Left ventricle myocardium inferior (tissue), 1 donor: Measurements from ENCODE around the gene EXOSC2. TPM values are rescaled to one million over a fixed set of nuclear protein-coding genes. Genes with fewer than 3 reads are reported as not detected.

Experiments
- DNase-seq: peaks from one replicate; pipeline ENCODE4 v3.0.0-alpha.2; 2020
- H3K27ac ChIP-seq: fragments of 200-600 bp; replicated peaks from 2 replicates; pipeline ENCODE4 v1.8.0; 2021
- H3K27me3 ChIP-seq: fragments of 200-600 bp; 2 replicates; pipeline ENCODE4 v1.8.0; 2021; ENCODE audit warnings: low read depth
- H3K36me3 ChIP-seq: fragments of 200-600 bp; 2 replicates; pipeline ENCODE4 v1.8.0; 2021
- H3K4me1 ChIP-seq: fragments of 200-600 bp; 2 replicates; pipeline ENCODE4 v1.8.0; 2021
- H3K4me3 ChIP-seq: fragments of 200-600 bp; 2 replicates; pipeline ENCODE4 v1.8.0; 2021; ENCODE audit warnings: mild to moderate bottlenecking, moderate library complexity
- H3K9me3 ChIP-seq: fragments of 200-600 bp; replicated peaks from 2 replicates; pipeline ENCODE4 v1.8.0; 2021
- intact Hi-C: fragments of 100-400 bp; cut with micrococcal nuclease; formaldehyde crosslinking; loops from one replicate; pipeline ENCODE4 v1.11.0; 2022
- total RNA-seq: library from RNA; stranded (reverse); fragmentation: NEBNext Ultra II Directional; extraction: Animal tissue kit (Norgen Biotek cat#: 25700); gene quantifications from one replicate; pipeline ENCODE4 v1.2.1, GENCODE V29; 2021
- TF ChIP-seq, protein P1 (sequence below): fragments of 200-600 bp; IDR thresholded peaks from 2 replicates; pipeline ENCODE4 v1.8.0; 2021; ENCODE audit warnings: antibody characterized with exemption, mild to moderate bottlenecking, borderline replicate concordance
- donor health status: DM: no; HTN: yes; CAD: no; lungs with severe emphysema.

The EXOSC2 gene
- total RNA-seq, 1 donor from 2014 or later = 12.0 TPM

DNA sequence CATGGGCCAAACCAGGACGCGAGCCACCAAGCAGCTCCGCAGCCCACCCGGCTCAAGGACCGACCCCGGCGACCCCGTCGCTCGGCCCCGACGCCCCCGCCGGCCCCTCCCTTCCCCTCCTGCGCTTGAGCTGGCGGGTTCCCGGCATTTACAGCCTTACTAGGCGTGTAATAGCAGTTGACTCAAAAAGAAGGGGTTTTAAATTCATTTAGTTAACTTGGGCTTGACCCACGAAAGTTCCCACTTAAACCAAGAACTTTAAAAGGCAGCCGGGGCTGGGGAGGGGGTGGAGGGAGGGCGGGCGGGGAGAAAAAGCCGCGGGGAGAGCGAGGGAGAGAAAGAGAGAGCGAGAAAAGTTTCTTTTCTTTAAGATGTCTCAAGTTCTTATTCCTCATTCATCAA, 28.6 kb upstream of the EXOSC2 start:
- TF ChIP-seq, protein P1, sequence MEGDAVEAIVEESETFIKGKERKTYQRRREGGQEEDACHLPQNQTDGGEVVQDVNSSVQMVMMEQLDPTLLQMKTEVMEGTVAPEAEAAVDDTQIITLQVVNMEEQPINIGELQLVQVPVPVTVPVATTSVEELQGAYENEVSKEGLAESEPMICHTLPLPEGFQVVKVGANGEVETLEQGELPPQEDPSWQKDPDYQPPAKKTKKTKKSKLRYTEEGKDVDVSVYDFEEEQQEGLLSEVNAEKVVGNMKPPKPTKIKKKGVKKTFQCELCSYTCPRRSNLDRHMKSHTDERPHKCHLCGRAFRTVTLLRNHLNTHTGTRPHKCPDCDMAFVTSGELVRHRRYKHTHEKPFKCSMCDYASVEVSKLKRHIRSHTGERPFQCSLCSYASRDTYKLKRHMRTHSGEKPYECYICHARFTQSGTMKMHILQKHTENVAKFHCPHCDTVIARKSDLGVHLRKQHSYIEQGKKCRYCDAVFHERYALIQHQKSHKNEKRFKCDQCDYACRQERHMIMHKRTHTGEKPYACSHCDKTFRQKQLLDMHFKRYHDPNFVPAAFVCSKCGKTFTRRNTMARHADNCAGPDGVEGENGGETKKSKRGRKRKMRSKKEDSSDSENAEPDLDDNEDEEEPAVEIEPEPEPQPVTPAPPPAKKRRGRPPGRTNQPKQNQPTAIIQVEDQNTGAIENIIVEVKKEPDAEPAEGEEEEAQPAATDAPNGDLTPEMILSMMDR = no peak
- DNase-seq = no peak
- Histone ChIP-seq H3K36me3 (no peaks in the 10 kb centered on the region), H3K27ac (no peak overlapping the region), H3K4me1 (peaks cover 66% of the 10 kb centered on the region), H3K9me3 (no peaks in the 10 kb centered on the region), H3K4me3 (peak overlapping the region; percentile 43), H3K27me3 (peaks cover 95% of the 10 kb centered on the region)
- intact Hi-C loops = no loop called here

DNA sequence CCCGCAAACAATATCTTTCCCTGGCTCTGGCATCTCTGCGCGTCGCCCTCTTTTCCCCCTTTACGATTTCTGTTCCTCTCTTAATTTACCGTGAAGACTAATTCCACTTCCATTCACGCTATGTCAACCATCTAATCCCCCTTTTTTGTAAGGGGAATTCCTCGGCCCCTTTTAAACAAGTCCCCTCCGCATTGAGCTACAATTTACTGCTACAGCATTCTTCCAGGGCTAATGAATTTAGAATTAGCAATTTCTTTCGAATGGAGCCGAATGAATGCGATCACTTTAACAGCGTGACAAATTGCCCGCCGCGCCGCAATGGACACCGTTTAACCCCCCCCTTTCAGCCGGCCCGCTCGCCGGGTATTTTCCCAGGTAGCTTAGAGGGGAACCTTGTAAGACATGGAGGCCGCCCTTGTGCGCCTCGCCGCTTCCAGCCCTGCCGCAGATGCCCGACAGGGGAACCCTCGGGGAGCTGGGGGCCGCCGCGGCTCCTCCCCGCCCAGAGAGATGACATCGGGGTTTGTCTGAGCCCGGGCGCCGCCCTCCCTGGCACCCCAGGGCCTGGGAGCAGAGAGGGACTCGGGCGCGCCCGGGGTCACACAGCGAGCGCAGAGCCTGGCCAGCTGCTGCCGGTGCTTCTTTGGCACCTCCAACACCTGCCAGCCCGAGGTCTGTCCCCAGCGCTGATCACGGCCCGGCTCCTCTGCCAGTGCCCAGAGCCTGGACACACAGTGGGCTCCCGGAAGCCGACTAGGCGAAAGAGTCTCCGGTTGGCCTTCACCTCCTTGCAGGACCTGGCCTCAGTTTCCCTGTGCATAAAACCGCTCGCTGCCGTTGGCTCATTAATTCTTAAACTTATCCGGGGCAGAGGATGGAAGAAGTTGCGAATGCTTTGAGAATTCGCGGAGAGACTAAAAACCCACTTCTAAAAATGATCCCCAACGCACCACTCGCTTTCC, 27.9 kb upstream of the EXOSC2 start:
- TF ChIP-seq, protein P1 = no peak
- intact Hi-C loops = no loop called here
- H3K9me3 ChIP-seq = no peaks in the 10 kb centered on the region
- H3K27ac ChIP-seq = no peak overlapping the region
- DNase-seq = no peak
- H3K36me3 ChIP-seq = no peaks in the 10 kb centered on the region
- peaks cover 60% of the 10 kb centered on the region for H3K4me1 ChIP-seq
- H3K27me3 ChIP-seq = peaks cover 89% of the 10 kb centered on the region
- peak overlapping the region; percentile 36 for H3K4me3 ChIP-seq

DNA sequence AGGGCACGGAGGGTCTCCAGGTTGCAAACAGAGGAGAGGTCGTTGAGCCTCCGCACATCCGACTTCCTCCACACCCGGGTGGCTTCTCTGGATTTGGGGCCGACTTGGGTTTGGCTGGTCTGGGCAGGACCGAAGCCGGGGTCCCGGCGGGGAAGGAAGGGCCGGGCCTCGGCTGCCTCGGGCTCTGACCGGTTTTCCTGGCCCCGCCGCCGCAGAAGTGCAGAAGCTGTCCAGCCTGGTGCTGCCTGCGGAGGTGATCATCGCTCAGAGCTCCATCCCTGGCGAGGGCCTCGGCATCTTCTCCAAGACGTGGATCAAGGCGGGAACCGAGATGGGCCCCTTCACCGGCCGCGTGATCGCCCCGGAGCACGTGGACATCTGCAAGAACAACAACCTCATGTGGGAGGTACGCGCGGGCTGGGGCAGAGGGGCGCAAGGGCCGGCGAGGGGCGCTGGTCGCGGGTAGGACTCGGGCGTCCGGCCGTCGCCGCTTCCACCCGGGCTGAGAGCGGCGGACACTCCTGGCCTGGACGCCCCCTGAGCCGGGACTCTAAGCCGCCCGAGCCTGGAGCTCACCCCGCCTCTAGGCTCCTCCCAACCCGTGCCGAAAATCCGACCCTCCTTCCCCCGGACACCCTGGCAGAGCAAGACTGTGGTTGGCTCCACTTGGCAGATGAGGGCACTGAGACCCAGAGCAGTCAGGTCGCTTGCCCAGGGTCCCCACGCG, 27.0 kb upstream of the EXOSC2 start:
- intact Hi-C loops = no loop called here
- H3K27ac ChIP-seq = no peak overlapping the region
- H3K4me3 ChIP-seq = no peak overlapping the region
- TF ChIP-seq, protein P1 = no peak
- no peaks in the 10 kb centered on the region for H3K9me3 ChIP-seq
- no peak for DNase-seq
- H3K4me1 ChIP-seq = peaks cover 51% of the 10 kb centered on the region
- H3K36me3 ChIP-seq = no peaks in the 10 kb centered on the region
- H3K27me3 ChIP-seq = peaks cover 80% of the 10 kb centered on the region

DNA sequence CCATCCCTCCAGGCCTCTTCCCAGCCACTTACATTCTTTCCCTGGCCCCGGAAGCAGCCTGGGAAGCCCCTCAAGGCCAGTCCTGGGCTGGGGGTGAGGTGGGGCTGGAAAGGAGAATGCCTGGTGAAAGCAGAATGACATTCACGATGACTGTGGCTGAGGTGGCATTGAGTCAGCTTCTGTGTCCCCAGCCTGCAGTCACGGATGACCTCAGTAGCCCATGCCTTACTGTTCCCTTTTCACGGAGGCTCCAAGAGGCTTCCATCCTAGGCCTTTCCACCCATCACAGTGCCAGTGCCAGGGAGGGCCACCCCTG, 26.5 kb upstream of the EXOSC2 start:
- Histone ChIP-seq H3K36me3 (no peaks in the 10 kb centered on the region), H3K4me3 (no peak overlapping the region), H3K9me3 (no peaks in the 10 kb centered on the region), H3K27ac (no peak overlapping the region), H3K27me3 (peaks cover 75% of the 10 kb centered on the region), H3K4me1 (peaks cover 46% of the 10 kb centered on the region)
- intact Hi-C loops = no loop called here
- no peak for DNase-seq
- TF ChIP-seq, protein P1 = no peak

DNA sequence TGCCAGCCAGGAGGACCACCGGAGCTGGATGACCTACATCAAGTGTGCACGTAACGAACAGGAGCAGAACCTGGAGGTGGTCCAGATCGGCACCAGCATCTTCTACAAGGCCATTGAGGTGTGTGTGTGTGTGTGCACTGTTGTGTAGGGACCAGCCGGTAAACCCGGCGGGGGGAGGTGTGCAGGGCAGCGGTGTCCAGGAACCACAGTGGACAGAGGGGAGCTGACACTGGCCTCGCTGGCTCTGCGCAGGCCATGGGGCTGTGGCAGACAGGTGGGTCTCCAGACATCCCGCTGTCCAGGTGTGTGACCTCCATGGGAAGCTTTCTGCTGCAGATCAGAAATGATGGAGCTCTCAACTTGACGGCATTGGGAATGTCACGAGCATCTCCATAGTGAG, 25.4 kb upstream of the EXOSC2 start:
- intact Hi-C loops = no loop called here
- H3K4me3 ChIP-seq = no peak overlapping the region
- no peak overlapping the region for H3K27ac ChIP-seq
- peaks cover 64% of the 10 kb centered on the region for H3K27me3 ChIP-seq
- no peak for DNase-seq
- H3K9me3 ChIP-seq = no peaks in the 10 kb centered on the region
- no peaks in the 10 kb centered on the region for H3K36me3 ChIP-seq
- TF ChIP-seq, protein P1 = no peak
- peaks cover 35% of the 10 kb centered on the region for H3K4me1 ChIP-seq
